Liver (tissue), 9 donors: ENCODE measurements around the gene BARX2. TPM values are rescaled to one million over a fixed set of nuclear protein-coding genes. Genes with fewer than 3 reads are reported as not detected.

Experiments used
- DNase-seq: peaks from one replicate; pipeline ENCODE4 v3.0.0-alpha.2; 2017; ENCODE audit warnings: low spot score
- H3K27ac ChIP-seq, 2 donors: one replicate each; pipeline ENCODE4 v1.7.0; 2013; ENCODE audit warnings: inconsistent platforms in 2 of 2, low read length in 2 of 2, control low read depth in 1 of 2, low read depth in 1 of 2, mild to moderate bottlenecking in 1 of 2
- H3K27me3 ChIP-seq, 4 donors: one replicate each; pipeline versions ENCODE4 v1.6.1 to v1.7.0; 2013; ENCODE audit warnings: low read length in 3 of 4, inconsistent platforms in 1 of 4, mild to moderate bottlenecking in 1 of 4, moderate library complexity in 1 of 4; ENCODE audit not compliant: control insufficient read depth in 4 of 4, insufficient read depth in 4 of 4
- H3K36me3 ChIP-seq, 4 donors: one replicate each; pipeline versions ENCODE4 v1.6.1 to v1.7.0; 2013; ENCODE audit warnings: low read length in 3 of 4, mild to moderate bottlenecking in 3 of 4, low read depth in 1 of 4, moderate library complexity in 1 of 4; ENCODE audit not compliant: control insufficient read depth in 4 of 4, insufficient read depth in 3 of 4
- H3K4me1 ChIP-seq, 4 donors: one replicate each; pipeline versions ENCODE4 v1.6.1 to v1.7.0; 2013; ENCODE audit warnings: low read length in 3 of 4, mild to moderate bottlenecking in 3 of 4, moderate library complexity in 1 of 4; ENCODE audit not compliant: control insufficient read depth in 4 of 4, insufficient read depth in 4 of 4
- H3K4me3 ChIP-seq, 3 donors: one replicate each; pipeline versions ENCODE4 v1.6.1 to v1.7.0; 2013; ENCODE audit warnings: low read length in 3 of 3, control low read depth in 1 of 3, low read depth in 1 of 3, mild to moderate bottlenecking in 1 of 3
- H3K9ac ChIP-seq, 2 donors: one replicate each; pipeline ENCODE4 v1.7.0; 2013; ENCODE audit warnings: low read length in 2 of 2, mild to moderate bottlenecking in 2 of 2, moderate library complexity in 2 of 2, control low read depth in 1 of 2, low read depth in 1 of 2
- H3K9me3 ChIP-seq, 4 donors: one replicate each; pipeline versions ENCODE4 v1.6.1 to v1.7.0; 2013; ENCODE audit warnings: low read length in 3 of 4; ENCODE audit not compliant: control insufficient read depth in 4 of 4
- ATF3 ChIP-seq: IDR thresholded peaks from 2 replicates; pipeline ENCODE4 v1.6.1; 2016; ENCODE audit warnings: antibody characterized with exemption
- CTCF ChIP-seq: fragments of 150-350 bp; IDR thresholded peaks from 2 replicates; pipeline ENCODE4 v1.5.1; 2017; ENCODE audit warnings: improper control_type of control experiment, low read depth, low read length; ENCODE audit not compliant: missing input control
- EGR1 ChIP-seq, 2 donors: IDR thresholded peaks; 2 replicates each; pipeline ENCODE4 v1.6.1; 2016 to 2018; ENCODE audit warnings: antibody characterized with exemption in 2 of 2, low read depth in 2 of 2
- FOXA1 ChIP-seq: IDR thresholded peaks from 2 replicates; pipeline ENCODE4 v1.6.1; 2016; ENCODE audit warnings: antibody characterized with exemption
- FOXA2 ChIP-seq: IDR thresholded peaks from 2 replicates; pipeline ENCODE4 v1.6.1; 2016; ENCODE audit warnings: antibody characterized with exemption
- HNF4A ChIP-seq, 2 donors: conservative IDR thresholded peaks; 2 replicates each; pipeline ENCODE4 v1.6.1; 2016; ENCODE audit warnings: antibody characterized with exemption in 2 of 2, mild to moderate bottlenecking in 2 of 2
- HNF4G ChIP-seq: IDR thresholded peaks from 2 replicates; pipeline ENCODE4 v1.6.1; 2016; ENCODE audit warnings: antibody characterized with exemption
- JUND ChIP-seq, 2 donors: IDR thresholded peaks; 2 replicates each; pipeline ENCODE4 v1.6.1; 2016; ENCODE audit warnings: antibody characterized with exemption in 2 of 2
- MAX ChIP-seq: IDR thresholded peaks from 2 replicates; pipeline ENCODE4 v1.6.1; 2016; ENCODE audit warnings: antibody characterized with exemption
- NR2F2 ChIP-seq: IDR thresholded peaks from 2 replicates; pipeline ENCODE4 v1.6.1; 2016; ENCODE audit warnings: antibody characterized with exemption
- RAD21 ChIP-seq, 2 donors: IDR thresholded peaks; 2 replicates each; pipeline ENCODE4 v1.6.1; 2016; ENCODE audit warnings: antibody characterized with exemption in 2 of 2, mild to moderate bottlenecking in 2 of 2
- RXRA ChIP-seq, 2 donors: IDR thresholded peaks; 2 replicates each; pipeline ENCODE4 v1.6.1; 2017 to 2018; ENCODE audit warnings: antibody characterized with exemption in 2 of 2, mild to moderate bottlenecking in 1 of 2
- SP1 ChIP-seq: IDR thresholded peaks from 2 replicates; pipeline ENCODE4 v1.6.1; 2018; ENCODE audit warnings: antibody characterized with exemption, mild to moderate bottlenecking
- TAF1 ChIP-seq: conservative IDR thresholded peaks from 2 replicates; pipeline ENCODE4 v1.6.1; 2016; ENCODE audit warnings: antibody characterized with exemption, mild to moderate bottlenecking
- YY1 ChIP-seq: IDR thresholded peaks from 2 replicates; pipeline ENCODE4 v1.6.1; 2016; ENCODE audit warnings: antibody characterized with exemption, mild to moderate bottlenecking
- ZBTB33 ChIP-seq: IDR thresholded peaks from 2 replicates; pipeline ENCODE4 v1.6.1; 2016; ENCODE audit warnings: antibody characterized with exemption
- WGBS: extraction: QIAGEN DNeasy Blood & Tissue Kit; methylation state at CpG from one replicate; pipeline ENCODE4 v1.1.7; 2013; 5-methylcytosine and 5-hydroxymethylcytosine counted together
- polyA plus RNA-seq, 2 donors: library from polyadenylated mRNA; stranded (reverse) in 1 of 2; unstranded in 1 of 2; fragments of 200-250 nt in 1 of 2; fragments of >200 nt in 1 of 2; fragmentation: Nextera tagmentation in 1 of 2; extraction: Ambion mirVana in 1 of 2; gene quantifications; one replicate each; pipeline versions ENCODE4 v1.2.1 to v1.2.3, GENCODE V29; 2013 to 2015
- total RNA-seq, 2 donors: library from RNA; depleted of rRNA; stranded (reverse); fragments of >200 nt; gene quantifications; one replicate each; pipeline ENCODE4 v1.2.3, GENCODE V29; 2014
- TF ChIP-seq, protein P1 (sequence below): IDR thresholded peaks from 2 replicates; pipeline ENCODE4 v1.6.1; 2016; ENCODE audit warnings: antibody characterized with exemption, mild to moderate bottlenecking
- donor health status: healthy.
- donor health status: healthy.
- donor health status: healthy.
- donor health status: healthy.
- donor health status: healthy.

The BARX2 gene
- total and polyA plus RNA-seq, 4 donors: not detected

- no peak for DNase-seq
- Histone ChIP-seq H3K9ac (no peak overlapping the region), H3K4me3 (no peak overlapping the region), H3K9me3 (peaks cover 0 to 5% (median 1%) of the 10 kb centered on the region in 4 donors), H3K27ac (no peak overlapping the region), H3K36me3 (no peaks in the 10 kb centered on the region), H3K4me1 (no peaks in the 10 kb centered on the region), H3K27me3 (no peaks in the 10 kb centered on the region)
- 84% methylated on average over 9 of the region's 9 CpGs for WGBS
- TF ChIP-seq EGR1 (IDR thresholded peaks at IDR 0.05; ENCODE audit: low read depth in 2 of 2) (no peak), ZBTB33 (no peak), RAD21 (IDR thresholded peaks at IDR 0.05) (no peak), FOXA2 (no peak), HNF4G (no peak), ATF3 (no peak), HNF4A (conservative IDR thresholded peaks at IDR 0.05) (no peak), JUND (IDR thresholded peaks at IDR 0.05) (no peak), SP1 (no peak), FOXA1 (no peak), RXRA (IDR thresholded peaks at IDR 0.05) (no peak), YY1 (no peak), NR2F2 (no peak)
- TF ChIP-seq, protein P1, sequence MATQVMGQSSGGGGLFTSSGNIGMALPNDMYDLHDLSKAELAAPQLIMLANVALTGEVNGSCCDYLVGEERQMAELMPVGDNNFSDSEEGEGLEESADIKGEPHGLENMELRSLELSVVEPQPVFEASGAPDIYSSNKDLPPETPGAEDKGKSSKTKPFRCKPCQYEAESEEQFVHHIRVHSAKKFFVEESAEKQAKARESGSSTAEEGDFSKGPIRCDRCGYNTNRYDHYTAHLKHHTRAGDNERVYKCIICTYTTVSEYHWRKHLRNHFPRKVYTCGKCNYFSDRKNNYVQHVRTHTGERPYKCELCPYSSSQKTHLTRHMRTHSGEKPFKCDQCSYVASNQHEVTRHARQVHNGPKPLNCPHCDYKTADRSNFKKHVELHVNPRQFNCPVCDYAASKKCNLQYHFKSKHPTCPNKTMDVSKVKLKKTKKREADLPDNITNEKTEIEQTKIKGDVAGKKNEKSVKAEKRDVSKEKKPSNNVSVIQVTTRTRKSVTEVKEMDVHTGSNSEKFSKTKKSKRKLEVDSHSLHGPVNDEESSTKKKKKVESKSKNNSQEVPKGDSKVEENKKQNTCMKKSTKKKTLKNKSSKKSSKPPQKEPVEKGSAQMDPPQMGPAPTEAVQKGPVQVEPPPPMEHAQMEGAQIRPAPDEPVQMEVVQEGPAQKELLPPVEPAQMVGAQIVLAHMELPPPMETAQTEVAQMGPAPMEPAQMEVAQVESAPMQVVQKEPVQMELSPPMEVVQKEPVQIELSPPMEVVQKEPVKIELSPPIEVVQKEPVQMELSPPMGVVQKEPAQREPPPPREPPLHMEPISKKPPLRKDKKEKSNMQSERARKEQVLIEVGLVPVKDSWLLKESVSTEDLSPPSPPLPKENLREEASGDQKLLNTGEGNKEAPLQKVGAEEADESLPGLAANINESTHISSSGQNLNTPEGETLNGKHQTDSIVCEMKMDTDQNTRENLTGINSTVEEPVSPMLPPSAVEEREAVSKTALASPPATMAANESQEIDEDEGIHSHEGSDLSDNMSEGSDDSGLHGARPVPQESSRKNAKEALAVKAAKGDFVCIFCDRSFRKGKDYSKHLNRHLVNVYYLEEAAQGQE: no peak
Observed at GRCh38 chr11:129445226-129445625, 69.6 kb downstream of the BARX2 start.

DNA sequence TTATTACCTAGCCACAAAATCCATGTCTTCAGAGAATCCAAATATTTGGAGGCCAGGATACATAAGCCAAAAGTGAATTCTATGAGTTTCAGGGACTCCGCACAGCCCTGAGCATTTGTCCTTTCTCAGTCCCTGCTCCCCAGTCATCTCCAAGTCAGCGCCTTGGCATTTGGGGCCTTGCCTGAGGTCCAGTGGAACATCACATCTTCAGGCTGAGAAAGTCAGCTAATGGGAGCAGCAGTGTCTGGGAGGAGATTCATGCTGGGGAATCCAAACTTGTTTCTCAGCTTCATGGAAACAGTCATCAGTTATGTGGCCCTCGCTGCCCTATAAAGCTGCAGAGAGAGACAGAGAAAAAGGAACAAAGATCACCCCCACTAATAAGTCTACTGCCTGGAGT, 70.9 kb downstream of the BARX2 start:
- H3K4me1 ChIP-seq: no peaks in the 10 kb centered on the region
- H3K36me3 ChIP-seq: no peaks in the 10 kb centered on the region
- H3K9ac ChIP-seq: no peak overlapping the region
- 93% methylated on average over 3 of the region's 3 CpGs for WGBS
- no peak for TF ChIP-seq NR2F2
- no peak for TF ChIP-seq SP1
- no peak for TF ChIP-seq TAF1
- TF ChIP-seq, protein P1: no peak
- no peak for TF ChIP-seq ATF3
- TF ChIP-seq RAD21 (IDR thresholded peaks at IDR 0.05): no peak
- TF ChIP-seq HNF4G: no peak
- TF ChIP-seq YY1: no peak
- no peak for TF ChIP-seq RXRA (IDR thresholded peaks at IDR 0.05)
- no peak for TF ChIP-seq FOXA2
- TF ChIP-seq EGR1 (IDR thresholded peaks at IDR 0.05; ENCODE audit: low read depth in 2 of 2): no peak
- TF ChIP-seq CTCF: no peak
- no peak for TF ChIP-seq MAX
- TF ChIP-seq JUND (IDR thresholded peaks at IDR 0.05): no peak
- TF ChIP-seq ZBTB33: no peak
- no peak for TF ChIP-seq FOXA1
- no peak for DNase-seq
- H3K4me3 ChIP-seq: no peak overlapping the region
- no peak overlapping the region for H3K27ac ChIP-seq
- H3K27me3 ChIP-seq: no peaks in the 10 kb centered on the region
- peaks cover 0 to 5% (median 1%) of the 10 kb centered on the region in 4 donors for H3K9me3 ChIP-seq
